ENCODE results near the gene FAM216B. TPM values are rescaled to one million over a fixed set of nuclear protein-coding genes. Genes with fewer than 3 reads are reported as not detected.
"Not testable (repeated sequence)": the region's sequence is repeated elsewhere in the genome, so short reads cannot be mapped to it uniquely, and the experiment has no call there.

FAM216B gene
- total RNA-seq, 2 donors from 2014 or later = not detected

DNA sequence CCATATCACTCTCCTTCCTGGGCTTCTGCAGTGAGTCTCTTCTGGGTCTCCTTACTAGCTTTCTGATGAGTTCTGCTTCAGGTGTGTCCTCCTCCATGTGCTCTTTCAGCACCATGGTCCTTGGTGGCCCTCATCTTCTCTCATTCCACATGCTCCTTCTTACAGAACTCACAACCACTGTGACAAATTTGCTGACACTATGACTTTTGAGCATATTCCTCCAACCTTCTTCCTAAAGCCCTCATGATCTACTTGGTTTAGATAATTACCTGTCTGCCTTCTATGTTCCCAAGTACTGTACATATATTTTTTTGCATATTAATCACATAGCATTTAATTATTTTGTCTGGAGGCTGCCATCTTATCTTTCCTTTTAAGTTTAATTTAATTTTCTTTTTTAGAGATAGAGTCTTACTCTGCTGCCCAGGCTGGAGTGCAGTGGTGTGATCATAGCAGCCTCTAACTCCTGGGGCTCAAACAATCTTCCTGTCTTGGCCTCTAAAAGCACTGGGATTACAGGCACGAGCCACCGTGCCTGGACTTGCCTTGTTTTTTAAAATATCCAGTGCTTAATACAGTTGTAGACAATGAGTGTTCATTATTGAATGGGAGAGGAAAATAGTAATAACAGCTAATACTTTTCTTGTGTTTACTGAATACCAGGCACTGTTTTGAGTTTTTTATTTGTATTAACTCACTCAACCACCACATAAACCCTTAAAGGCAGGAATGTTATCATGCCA, 23.5 kb upstream of the FAM216B start:
- ATAC-seq (no peak), DNase-seq (ENCODE audit: low spot score) (no peak)
- H3K4me3 Mint-ChIP-seq = no peak overlapping the region
- no peaks in the 10 kb centered on the region for H3K9me3 Mint-ChIP-seq
- H3K36me3 Mint-ChIP-seq = no peaks in the 10 kb centered on the region
- no peak overlapping the region for H3K27ac Mint-ChIP-seq
- no peaks in the 10 kb centered on the region for H3K4me1 Mint-ChIP-seq (ENCODE audit: low read depth in 2 of 2)
- H3K27me3 Mint-ChIP-seq = peaks cover 2 to 4% of the 10 kb centered on the region in 2 donors

GRCh38 chr13:42758515-42758914, 22.9 kb upstream of the FAM216B start:
- Mint-ChIP-seq H3K27ac (no peak overlapping the region), H3K36me3 (no peaks in the 10 kb centered on the region), H3K4me3 (no peak overlapping the region), H3K9me3 (no peaks in the 10 kb centered on the region), H3K27me3 (peaks cover 2 to 4% of the 10 kb centered on the region in 2 donors), H3K4me1 (ENCODE audit: low read depth in 2 of 2) (no peaks in the 10 kb centered on the region)
- ATAC-seq (no peak), DNase-seq (ENCODE audit: low spot score) (no peak)

DNA sequence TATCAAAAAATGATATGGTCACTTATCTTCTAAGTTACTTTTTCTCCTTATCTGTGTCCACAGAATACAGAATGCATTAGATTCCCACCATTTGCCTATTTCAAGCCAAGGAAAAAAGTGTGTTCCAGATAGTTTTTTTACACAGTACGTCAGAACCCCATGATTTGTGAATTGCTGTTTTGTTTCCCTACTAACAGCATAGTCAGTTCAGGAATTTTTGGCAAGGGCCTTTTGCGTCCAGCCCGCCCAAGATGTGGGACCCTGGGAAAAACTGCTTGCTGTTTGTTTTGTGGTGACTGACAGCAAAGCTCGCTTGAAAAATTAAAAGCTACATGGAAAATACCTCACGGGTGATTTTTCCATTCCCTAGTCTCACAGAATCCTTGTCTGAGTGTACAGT, 20.4 kb upstream of the FAM216B start:
- Mint-ChIP-seq H3K27ac (no peak overlapping the region), H3K4me3 (no peak overlapping the region), H3K9me3 (no peaks in the 10 kb centered on the region), H3K36me3 (no peaks in the 10 kb centered on the region), H3K4me1 (ENCODE audit: low read depth in 2 of 2) (no peaks in the 10 kb centered on the region), H3K27me3 (peaks cover 10 to 23% of the 10 kb centered on the region in 2 donors)
- DNase-seq (ENCODE audit: low spot score) (no peak), ATAC-seq (no peak)

DNA sequence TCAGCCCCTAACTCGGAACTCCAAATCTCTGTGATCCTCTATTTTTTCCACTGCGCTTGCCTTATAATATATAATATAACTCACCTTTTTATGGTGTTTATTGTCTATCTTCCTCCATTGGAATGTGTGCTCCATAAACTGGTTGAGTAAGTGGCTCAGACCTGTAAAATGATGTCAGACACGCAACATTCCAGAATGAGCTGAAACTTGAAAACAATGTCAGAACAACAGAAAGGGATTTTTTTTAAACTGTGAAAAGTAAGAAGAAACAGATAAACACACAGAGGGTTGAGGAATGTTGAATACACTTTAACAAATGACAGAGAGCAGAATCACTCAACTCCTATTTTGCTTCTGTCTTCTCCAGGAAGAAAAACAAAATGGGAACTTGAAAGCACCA, 19.1 kb upstream of the FAM216B start:
- Mint-ChIP-seq H3K4me3 (no peak overlapping the region), H3K9me3 (no peaks in the 10 kb centered on the region), H3K36me3 (no peaks in the 10 kb centered on the region), H3K4me1 (ENCODE audit: low read depth in 2 of 2) (no peaks in the 10 kb centered on the region), H3K27me3 (peaks cover 8 to 18% of the 10 kb centered on the region in 2 donors), H3K27ac (no peak overlapping the region)
- ATAC-seq (no peak), DNase-seq (ENCODE audit: low spot score) (no peak)

- DNase-seq (ENCODE audit: low spot score) (no peak), ATAC-seq (peak in 1 of 2 donors; percentile 57)
- H3K27me3 Mint-ChIP-seq = peaks cover 9 to 18% of the 10 kb centered on the region in 2 donors
- H3K27ac Mint-ChIP-seq = no peak overlapping the region
- no peaks in the 10 kb centered on the region for H3K36me3 Mint-ChIP-seq
- H3K9me3 Mint-ChIP-seq = no peaks in the 10 kb centered on the region
- no peaks in the 10 kb centered on the region for H3K4me1 Mint-ChIP-seq (ENCODE audit: low read depth in 2 of 2)
- no peak overlapping the region for H3K4me3 Mint-ChIP-seq
Measured at GRCh38 chr13:42762917-42763316, 18.5 kb upstream of the FAM216B start.

DNA sequence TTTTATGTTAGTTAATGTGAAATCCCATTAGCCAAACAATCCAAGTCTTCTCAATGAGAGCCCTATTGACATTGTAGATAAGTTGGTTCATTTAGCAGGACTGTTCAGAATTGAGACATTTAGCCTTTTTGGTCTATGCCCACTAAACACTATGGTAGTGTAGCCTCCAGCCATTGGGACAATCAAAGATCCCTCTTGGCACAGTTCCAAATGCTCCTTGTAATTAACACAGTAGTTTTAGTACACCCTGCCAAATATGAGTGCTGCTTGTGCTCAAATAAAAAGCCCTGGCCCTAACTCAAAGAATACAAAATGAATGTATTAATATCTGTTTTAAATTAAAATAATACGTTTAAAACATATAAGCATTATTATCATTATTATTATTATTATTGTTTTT, 15.4 kb upstream of the FAM216B start:
- no peaks in the 10 kb centered on the region for H3K9me3 Mint-ChIP-seq
- no peak overlapping the region for H3K4me3 Mint-ChIP-seq
- no peak for ATAC-seq
- no peaks in the 10 kb centered on the region for H3K36me3 Mint-ChIP-seq
- H3K4me1 Mint-ChIP-seq (ENCODE audit: low read depth in 2 of 2) = no peaks in the 10 kb centered on the region
- peaks cover 23 to 30% of the 10 kb centered on the region in 2 donors for H3K27me3 Mint-ChIP-seq
- DNase-seq (ENCODE audit: low spot score) = no peak
- H3K27ac Mint-ChIP-seq = no peak overlapping the region

DNA sequence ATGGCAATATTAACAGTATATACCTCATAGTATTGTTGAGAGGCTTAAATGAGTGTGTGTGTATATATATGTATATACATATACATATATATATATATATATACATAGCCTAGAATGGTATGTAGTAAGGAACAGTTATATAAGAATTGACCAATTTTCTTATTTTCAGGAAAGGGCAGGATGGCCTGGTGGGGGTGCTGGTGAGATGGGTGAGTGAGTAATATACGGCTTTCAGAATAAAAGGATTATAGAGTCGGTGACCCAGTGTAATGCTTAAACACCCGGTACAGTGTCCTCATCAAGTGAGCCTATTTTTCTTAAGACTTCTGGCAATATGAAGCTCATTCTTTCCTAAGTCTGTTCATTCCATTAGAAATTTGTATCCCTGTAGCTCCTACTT, 11.7 kb upstream of the FAM216B start:
- Mint-ChIP-seq H3K27ac (no peak overlapping the region), H3K36me3 (peaks cover 5% of the 10 kb centered on the region), H3K27me3 (peaks cover 31 to 36% of the 10 kb centered on the region in 2 donors), H3K4me1 (ENCODE audit: low read depth in 2 of 2) (no peaks in the 10 kb centered on the region), H3K9me3 (no peaks in the 10 kb centered on the region), H3K4me3 (no peak overlapping the region)
- ATAC-seq (no peak), DNase-seq (ENCODE audit: low spot score) (no peak)

DNA sequence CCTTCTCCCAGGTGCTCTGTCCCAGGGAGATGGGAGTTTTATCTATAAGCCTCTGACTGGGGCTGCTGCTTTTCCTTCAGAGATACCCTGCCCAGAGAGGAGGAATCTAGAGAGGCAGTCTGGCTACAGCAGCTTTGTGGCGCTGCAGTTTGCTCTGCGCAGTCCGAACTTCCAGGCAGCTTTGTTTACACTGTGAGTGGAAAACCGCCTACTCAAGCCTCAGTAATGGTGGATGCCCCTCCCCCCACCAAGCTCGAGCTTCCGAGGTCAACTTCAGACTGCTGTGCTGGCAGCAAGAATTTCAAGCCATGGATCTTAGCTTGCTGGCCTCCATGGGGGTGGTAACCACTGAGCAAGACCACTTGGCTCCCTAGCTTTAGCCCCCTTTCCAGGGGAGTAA, 4.8 kb upstream of the FAM216B start:
- peaks cover 17 to 36% of the 10 kb centered on the region in 2 donors for H3K27me3 Mint-ChIP-seq
- not testable (repeated sequence) for ATAC-seq; H3K36me3 Mint-ChIP-seq; H3K4me3 Mint-ChIP-seq; H3K27ac Mint-ChIP-seq; DNase-seq (ENCODE audit: low spot score); H3K4me1 Mint-ChIP-seq (ENCODE audit: low read depth in 2 of 2); H3K9me3 Mint-ChIP-seq

DNA sequence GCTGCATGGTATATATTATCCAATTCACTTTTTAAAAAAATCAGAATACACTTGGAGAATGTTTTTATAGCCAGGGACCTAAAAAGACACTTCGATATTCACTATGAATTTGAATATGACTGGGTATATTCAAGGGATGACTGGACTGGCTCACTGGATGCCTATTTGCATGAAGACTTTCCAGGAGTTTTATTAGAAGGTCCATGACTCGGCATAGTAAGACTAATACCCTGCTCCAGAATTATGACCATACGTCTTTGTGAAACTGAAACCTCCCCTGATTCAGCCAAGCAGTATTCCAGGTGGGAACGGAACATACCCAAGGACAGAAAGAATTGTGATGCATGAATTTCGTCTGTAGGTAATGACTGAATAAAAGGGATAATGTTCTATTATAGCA, 3.9 kb upstream of the FAM216B start:
- ATAC-seq = no peak
- Mint-ChIP-seq H3K36me3 (peaks cover 5% of the 10 kb centered on the region), H3K4me1 (ENCODE audit: low read depth in 2 of 2) (no peaks in the 10 kb centered on the region), H3K9me3 (peaks cover 3% of the 10 kb centered on the region), H3K4me3 (no peak overlapping the region), H3K27me3 (peaks cover 21 to 41% of the 10 kb centered on the region in 2 donors), H3K27ac (no peak overlapping the region)
- no peak for DNase-seq (ENCODE audit: low spot score)

GRCh38 chr13:42780044-42780443, 1.3 kb upstream of the FAM216B start:
- Mint-ChIP-seq H3K4me1 (ENCODE audit: low read depth in 2 of 2) (no peaks in the 10 kb centered on the region), H3K27ac (no peak overlapping the region)
- DNase-seq (ENCODE audit: low spot score) = no peak

GRCh38 chr13:42786715-42787114, 5.3 kb downstream of the FAM216B start:
- no peaks in the 10 kb centered on the region for H3K36me3 Mint-ChIP-seq
- DNase-seq (ENCODE audit: low spot score) (no peak), ATAC-seq (no peak)
- no peak overlapping the region for H3K27ac Mint-ChIP-seq
- H3K27me3 Mint-ChIP-seq = peaks cover 4 to 10% of the 10 kb centered on the region in 2 donors
- H3K9me3 Mint-ChIP-seq = no peaks in the 10 kb centered on the region
- H3K4me1 Mint-ChIP-seq (ENCODE audit: low read depth in 2 of 2) = no peaks in the 10 kb centered on the region
- H3K4me3 Mint-ChIP-seq = no peak overlapping the region

More at GRCh38 chr13:42780044-42780443, 1.3 kb upstream of the FAM216B start:
- Mint-ChIP-seq H3K36me3 (no peaks in the 10 kb centered on the region), H3K4me3 (no peak overlapping the region), H3K27me3 (peaks cover 16 to 26% of the 10 kb centered on the region in 2 donors), H3K9me3 (peaks cover 3% of the 10 kb centered on the region)
- ATAC-seq = no peak

GRCh38 chr13:42788601-42789000, 7.2 kb downstream of the FAM216B start:
- no peak for DNase-seq (ENCODE audit: low spot score)
- no peak for ATAC-seq
- H3K9me3 Mint-ChIP-seq = no peaks in the 10 kb centered on the region
- no peak overlapping the region for H3K4me3 Mint-ChIP-seq
- no peaks in the 10 kb centered on the region for H3K4me1 Mint-ChIP-seq (ENCODE audit: low read depth in 2 of 2)
- H3K27ac Mint-ChIP-seq = no peak overlapping the region
- peaks cover 0 to 6% of the 10 kb centered on the region in 2 donors for H3K27me3 Mint-ChIP-seq
- H3K36me3 Mint-ChIP-seq = no peaks in the 10 kb centered on the region

- no peak for DNase-seq (ENCODE audit: low spot score)
- ATAC-seq = no peak
- no peak overlapping the region for H3K27ac Mint-ChIP-seq
- no peaks in the 10 kb centered on the region for H3K4me1 Mint-ChIP-seq (ENCODE audit: low read depth in 2 of 2)
- no peaks in the 10 kb centered on the region for H3K36me3 Mint-ChIP-seq
- H3K27me3 Mint-ChIP-seq = peaks cover 14 to 26% of the 10 kb centered on the region in 2 donors
- no peaks in the 10 kb centered on the region for H3K9me3 Mint-ChIP-seq
- H3K4me3 Mint-ChIP-seq = no peak overlapping the region
Measured at GRCh38 chr13:42792154-42792553, 10.8 kb downstream of the FAM216B start.

GRCh38 chr13:42794577-42795275, 13.3 kb downstream of the FAM216B start:
- Mint-ChIP-seq H3K36me3 (no peaks in the 10 kb centered on the region), H3K27me3 (peaks cover 15 to 19% of the 10 kb centered on the region in 2 donors), H3K4me1 (ENCODE audit: low read depth in 2 of 2) (no peaks in the 10 kb centered on the region), H3K4me3 (no peak overlapping the region), H3K9me3 (no peaks in the 10 kb centered on the region), H3K27ac (no peak overlapping the region)
- DNase-seq (ENCODE audit: low spot score) = no peak
- no peak for ATAC-seq
